Measurements from ENCODE around the gene SCRN2.

SCRN2 gene

DNA sequence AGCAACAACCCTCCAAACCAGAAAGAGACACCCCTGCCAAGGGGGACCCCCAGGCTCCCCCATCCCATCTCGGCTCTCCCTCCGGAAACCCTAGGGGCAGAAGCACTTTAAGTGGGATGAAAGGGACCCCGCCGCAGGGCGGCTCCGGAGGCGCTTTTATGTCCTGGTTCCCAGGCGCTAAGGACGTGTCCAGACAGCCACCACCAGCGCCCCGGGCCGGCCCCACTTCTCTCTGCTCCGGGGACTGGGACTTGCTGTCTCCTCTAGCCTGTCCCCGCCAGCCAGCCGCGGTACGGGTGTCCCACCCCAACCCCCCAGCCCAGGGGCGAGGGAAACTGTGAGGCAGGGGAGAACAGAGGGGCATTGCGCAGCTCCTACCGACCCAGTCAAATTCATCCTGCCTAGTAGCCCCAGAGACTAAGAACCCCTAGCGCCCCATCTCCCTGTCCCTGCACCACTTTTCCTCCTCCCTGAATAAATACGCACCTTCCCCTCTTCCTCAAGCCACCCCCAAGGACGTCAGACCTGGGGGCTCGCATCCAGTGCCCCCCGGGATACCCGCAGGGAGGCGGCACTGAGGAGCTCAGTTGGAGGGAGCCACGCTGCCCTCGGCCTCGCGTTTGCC, 5.8 kb upstream of the SCRN2 start:
- DNase-seq (ENCODE audit: low spot score) = no peak

DNA sequence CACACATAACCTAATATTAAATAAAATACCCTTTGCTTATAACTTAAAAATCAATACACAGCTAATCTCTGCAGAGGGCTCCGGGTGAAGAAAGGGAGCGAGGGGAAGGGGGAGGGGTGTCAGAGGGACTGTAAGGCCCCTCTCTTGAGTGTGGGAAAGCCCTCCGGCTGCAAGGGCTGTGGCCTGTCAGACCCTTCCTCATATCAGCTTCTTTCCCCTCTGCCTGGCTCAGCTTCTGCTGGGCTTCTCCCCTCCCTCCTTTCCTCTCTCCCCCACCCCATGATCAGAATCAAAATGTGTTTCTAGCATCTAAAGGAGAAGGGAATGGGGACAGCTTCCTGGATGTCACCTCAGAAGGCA, 4.6 kb upstream of the SCRN2 start:
- DNase-seq (ENCODE audit: low spot score) = no peak

DNA sequence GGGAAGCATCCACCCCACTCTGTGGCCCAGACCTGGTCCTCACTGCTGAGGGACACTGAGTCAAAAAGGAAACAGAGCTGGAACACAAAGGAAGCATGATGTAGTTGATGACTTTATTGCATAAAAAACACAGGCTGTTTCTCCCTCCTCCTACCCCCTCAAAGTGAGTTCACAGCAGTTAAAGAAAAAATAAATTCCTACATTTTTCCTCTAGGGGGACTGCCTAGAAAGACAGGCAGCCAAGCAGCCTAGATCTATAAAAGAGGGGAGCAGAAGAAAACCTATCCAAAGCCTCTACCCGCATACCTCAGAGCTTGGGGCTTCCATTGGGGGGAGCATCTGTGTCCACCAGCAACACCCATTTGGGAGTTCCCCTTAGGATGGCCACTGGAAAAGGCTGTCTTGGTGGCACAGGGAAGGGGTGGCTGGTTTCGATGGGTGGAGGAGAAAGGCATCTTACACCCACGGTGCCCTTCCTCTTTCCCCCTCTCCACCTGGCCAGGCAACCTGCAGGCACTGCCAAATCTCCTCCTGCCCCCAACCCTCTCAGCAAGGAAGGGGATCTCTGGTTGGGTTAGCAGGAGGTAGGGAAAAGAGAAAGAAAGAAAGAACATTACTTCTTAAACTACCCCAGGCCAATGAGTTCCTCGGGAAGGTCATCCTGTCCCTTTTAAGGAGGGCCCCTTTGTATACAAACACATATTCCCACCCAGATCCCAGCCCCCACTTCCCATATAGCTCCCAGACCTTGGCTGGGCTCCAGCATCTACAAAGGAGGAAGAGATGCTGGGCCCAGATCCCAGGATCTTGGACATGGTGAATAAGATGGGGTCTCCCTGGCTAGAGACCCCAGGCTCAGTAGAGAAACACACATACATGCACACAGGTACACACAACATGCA, 4.0 kb upstream of the SCRN2 start:
- no peak for DNase-seq (ENCODE audit: low spot score)

DNA sequence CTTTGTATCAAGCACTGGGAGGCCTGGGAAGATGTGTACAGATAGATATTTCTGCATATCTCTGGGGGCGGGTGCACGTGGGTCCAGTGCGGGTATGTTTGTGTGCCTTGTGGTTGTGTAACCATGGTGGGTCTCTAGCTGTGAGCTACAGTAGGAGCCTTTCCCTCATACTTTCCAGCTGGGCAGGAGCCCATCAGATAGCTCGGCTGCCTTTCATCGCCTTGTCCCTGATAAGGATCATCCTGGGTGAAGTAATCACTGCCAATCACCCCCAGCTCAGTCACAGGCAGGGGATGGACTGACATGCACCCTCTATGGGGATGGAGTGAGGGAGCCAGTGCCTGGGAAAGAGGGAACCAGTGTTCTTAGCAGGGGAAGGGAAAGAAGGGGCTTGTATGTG, 3.2 kb upstream of the SCRN2 start:
- DNase-seq (ENCODE audit: low spot score) = no peak

DNA sequence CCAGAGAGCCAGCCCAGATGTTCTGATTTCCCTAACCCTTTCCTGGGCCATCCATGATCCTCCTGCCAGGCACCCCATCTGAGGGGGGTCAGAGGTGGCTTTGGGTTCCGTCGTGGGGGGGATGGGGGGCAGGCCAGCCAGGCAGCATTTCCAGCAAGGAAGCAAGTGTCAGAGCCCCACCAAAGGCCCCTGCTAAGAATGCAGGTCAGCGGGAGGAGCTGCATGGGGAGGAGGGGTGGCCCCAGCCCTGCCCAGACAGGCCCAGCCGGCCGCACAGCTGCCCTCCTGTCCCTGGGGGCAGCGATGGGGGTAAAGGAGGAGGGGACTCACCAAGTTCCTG, 2.3 kb upstream of the SCRN2 start:
- DNase-seq (ENCODE audit: low spot score) = no peak

DNA sequence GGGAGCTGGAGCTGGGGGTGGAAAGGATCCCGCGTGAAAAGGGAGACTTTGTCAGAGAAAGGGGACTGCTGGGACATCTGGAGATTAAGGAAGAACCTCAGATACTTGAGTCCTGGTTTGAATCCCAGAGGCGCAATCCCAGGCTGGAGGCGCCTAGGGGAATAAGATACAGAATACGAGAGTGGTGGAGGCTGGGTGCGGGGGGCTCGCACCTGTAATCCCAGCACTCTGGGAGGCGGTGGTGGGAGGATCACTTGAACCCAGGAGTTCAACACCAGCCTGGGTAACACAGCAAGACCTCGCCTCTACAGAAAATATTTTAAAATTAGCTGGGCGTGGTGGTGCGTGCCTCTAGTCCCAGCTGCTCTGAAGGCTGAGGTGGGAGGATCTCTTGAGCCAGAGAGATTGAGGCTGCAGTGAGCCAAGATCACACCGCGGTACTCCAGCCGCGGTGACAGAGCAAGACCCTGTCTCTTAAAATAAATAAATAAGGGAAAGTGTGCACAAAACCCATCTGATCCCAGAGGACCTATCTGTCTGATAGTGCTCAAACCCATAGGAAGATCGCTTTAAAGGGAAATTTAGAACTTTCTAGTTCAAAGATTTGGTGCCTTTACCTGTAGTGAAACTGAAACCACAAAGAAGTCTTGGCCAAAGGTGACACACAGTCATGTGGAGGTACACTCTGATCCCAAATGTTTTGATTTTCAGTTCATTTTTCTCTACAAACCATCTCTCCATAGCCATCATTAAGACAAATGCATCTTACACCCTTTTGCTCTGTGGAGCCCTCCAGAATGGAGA, 617 bp upstream of the SCRN2 start:
- DNase-seq (ENCODE audit: low spot score) = no peak

DNA sequence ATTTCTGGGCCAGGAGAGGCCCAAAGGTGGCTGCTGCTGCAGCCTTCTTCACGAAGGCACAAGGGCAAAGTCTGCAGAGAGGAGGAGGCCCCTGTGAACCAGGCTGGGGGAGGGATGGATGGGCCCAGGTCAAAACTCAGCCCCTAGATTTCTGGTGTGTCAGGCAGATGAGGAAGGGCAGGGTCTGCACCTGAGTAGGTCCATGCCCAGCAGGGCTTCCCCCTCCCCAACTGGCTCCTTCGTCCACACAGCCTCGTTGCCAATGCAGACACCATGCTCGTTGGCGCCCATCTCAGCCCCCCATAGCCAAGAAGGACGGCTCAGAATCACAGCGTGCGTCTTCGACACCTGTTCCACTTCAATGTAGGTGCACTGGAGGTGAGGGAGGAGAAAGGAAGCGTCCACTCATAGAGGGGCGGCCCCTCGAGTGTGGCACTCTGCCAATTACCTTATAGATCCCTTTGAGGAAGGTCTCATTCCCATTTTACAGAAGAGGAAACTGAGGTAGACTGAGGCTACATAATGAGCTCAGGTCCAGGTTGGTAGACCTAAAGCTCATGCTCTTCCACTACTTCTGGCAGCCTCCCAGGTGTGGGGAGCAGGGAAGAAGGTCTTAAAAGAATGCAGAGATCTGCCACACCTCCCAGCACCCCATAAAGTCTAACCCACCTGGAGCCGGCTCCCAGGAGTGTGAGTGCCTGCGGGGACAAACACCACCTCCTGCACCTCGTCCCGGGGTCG, 902 bp downstream of the SCRN2 start:
- DNase-seq (ENCODE audit: low spot score) = no peak

DNA sequence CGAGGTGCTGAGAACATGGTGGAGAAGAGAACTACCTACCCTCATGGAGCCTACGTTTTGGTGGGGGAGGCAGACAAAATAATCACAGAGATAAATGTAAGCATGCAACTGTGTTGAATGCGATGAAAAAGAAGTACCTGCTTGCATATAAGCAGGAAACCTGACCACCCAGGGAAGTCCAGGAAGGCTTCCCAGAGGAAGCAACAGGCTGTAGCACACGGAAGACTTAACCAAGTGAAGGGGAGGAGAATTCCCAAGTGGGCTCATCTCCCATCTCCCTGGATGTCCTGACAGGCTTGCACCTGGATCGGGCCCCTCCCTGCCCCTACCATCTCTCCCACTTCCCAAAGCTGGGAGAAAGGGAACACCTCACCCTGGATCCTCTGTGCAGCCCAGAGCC, 2.0 kb downstream of the SCRN2 start:
- no peak for DNase-seq (ENCODE audit: low spot score)

DNA sequence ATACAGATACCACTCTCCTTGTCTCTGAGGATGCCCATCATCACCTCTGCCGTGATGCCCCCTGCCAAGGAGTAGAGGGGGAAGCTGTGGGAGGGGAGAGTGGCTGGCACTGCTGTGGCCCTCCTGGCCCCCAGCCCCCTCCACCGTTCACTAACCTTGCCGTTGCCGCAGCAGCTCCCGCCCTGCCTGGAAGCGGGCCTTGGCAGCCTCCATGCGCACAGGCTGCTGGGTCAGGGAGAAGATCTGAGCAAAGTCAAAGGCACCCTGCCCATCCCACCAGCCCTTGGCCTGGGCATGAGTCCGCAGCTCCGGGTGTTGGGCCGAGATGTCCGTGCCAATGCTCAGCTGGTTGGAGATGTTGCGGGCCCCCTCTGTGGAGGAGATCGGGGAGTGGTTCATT, 2.4 kb downstream of the SCRN2 start:
- no peak for DNase-seq (ENCODE audit: low spot score)

DNA sequence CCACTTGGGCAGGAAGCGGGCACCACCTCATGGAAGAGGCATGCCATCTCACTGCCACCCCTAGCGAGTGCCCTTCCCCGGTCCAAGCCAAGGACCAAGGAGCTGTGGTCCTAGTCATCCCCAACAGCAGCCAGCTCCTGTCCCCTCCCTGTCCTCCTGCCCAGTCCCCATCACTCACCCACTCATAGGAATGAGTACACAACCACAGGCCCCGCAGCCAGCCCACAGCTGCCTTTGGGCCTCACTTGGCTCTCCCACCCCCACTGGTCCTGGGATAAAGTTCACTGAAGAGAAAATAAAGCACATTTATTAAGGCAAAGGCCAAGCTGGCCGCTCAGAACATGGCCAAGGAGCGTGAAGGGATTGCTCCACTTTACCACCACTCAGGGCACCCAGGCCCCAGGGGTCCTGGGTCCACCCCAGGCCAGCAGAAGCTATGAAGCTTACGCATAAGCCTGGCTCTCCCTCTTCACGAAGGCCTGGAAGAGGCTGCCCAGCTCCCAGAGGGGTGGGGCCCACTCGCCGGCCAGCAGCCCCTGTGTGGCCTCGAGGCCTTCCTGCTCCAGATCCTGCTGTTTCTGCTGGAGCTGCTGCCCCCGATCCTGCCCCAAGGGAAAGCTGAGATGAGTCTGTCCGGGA, 3.6 kb downstream of the SCRN2 start:
- no peak for DNase-seq (ENCODE audit: low spot score)

DNA sequence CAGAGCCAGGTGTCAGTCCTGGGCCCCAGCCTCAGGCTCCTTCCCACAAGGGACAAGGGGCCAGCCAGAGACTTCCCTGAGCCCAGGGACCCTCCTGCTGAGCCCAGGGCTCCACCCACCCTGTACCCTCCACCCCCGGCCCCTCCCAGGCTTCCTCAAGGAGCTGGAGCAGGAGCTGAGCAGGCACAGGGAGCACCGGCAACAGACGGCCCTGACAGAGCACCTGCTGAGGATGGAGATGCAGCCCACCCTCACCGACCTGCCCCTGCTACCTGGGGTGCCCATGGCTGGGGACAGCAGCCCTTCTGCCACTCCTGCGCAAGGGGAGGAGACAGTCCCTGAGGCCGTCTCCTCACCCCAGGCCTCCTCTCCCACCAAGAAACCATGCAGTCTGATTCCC, 4.5 kb downstream of the SCRN2 start:
- DNase-seq (ENCODE audit: low spot score) = no peak

DNA sequence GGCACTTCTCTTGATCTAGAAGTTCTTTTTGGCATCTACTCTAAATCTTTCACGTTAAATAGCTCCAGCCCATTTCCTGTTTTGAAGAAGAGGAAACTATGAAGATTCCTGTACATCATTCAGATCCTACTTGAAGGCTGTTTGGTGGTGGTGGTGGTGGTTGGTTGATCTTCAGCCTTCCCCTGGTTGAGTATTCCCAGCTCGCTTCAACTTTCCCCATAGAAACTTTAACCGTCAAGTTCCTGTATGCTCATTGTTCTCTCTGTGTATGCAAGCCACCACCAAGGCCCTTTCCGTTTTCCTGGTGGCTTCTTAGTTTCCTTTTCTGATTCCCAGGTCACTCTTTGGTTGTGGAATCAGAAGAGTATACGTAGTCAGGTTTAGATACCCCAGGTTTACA, 6.3 kb downstream of the SCRN2 start:
- no peak for DNase-seq (ENCODE audit: low spot score)

DNA sequence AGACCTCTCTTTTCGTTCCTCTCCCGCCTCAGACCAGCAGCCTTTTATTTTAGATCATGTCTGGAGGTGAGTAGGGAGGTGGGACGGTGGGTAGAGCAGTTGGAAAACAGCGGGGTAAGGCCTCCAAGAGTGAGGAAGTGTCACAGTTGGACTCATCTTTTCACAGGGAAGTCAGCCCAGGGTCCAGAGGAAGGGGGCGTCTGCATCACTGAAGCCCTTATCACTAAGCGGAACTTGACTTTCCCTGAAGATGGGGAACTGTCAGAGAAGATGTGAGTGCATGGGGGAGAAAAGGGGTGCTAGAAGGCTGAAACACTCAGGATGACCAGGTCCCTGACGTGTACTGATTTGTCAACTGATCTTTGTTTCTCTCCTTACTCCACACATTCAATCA, 9.1 kb downstream of the SCRN2 start:
- DNase-seq (ENCODE audit: low spot score) = peak; percentile 41

DNA sequence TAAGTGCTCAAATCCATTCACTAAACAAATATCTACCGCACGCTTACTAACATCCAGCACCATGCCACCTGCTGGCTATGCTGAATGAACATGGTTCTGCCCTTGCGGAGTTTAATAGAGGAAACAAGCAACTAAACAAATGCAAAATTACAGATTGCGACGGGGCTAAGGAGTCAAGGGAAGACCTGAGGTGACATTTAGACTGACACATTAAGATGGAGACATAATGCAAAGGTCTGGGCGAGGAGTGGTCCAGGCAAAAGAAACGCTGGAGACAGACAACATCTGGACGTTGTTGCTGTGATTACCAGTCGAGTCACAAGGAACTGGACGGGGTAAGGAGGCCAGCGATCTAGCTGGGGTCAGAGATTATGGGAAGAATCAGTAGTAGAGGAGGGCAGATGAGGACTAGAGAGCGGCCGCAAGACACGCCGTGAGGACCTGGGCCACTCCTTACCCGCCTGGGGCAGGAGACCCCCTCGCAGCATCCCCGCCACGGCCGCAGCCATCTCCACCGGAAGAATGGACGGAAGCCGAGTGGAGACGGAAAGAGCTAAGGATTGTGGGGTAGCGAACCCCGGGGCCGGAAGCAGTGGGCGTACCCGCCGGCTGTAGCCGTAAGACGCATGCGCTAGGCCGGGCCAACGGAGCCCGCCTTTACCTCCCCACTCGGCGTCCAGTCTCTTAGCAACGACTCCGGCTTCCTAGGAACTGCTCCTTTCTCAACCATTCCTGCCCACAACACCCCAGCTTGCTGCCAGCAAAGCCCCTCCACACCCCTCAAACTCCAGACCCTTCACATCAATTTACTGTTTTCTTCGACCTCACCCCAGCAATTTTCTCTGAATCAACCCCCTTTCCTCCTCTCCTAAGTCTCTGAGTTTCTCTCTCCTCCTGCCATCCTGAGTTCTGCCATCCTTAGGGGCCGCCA, 9.8 kb downstream of the SCRN2 start, which contains the start of the genes LRRC46 and MRPL10:
Gene LRRC46 (plus strand): TSS at position 668 of the 931 bp plus-strand sequence. CDS start 320 bp downstream, outside the sequence.
Gene MRPL10 (minus strand): TSS at position 539 of the 931 bp plus-strand sequence. CDS start 30 bp downstream, at position 509.
- DNase-seq (ENCODE audit: low spot score) = peak; percentile 89

DNA sequence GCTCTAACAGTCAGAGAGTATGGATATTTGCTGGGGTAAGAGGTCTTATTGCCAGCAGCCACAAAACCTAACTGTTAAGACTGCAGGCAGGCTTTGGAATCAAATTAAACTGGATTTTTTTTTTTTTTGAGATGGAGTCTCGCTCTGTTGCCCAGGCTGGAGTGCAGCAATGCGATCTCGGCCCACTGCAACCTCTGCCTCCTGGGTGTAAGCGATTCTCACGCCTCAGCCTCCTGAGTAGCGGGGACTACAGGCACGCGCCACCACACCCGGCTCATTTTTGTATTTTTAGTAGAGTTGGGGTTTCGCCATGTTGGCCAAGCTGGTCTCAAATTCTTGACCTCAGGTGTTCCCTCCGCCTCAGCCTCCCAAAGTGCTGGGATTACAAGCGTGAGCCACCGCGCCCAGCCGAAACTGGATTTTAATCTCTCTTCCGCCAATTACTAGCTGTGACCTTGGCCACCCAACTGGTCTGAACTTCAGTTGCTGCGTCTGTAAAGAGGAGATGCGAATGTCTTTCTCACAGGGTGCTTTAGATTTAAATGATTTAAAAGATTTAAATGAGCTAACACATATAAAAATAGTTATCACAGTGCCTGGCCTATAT, 10.6 kb downstream of the SCRN2 start:
- no peak for DNase-seq (ENCODE audit: low spot score)

DNA sequence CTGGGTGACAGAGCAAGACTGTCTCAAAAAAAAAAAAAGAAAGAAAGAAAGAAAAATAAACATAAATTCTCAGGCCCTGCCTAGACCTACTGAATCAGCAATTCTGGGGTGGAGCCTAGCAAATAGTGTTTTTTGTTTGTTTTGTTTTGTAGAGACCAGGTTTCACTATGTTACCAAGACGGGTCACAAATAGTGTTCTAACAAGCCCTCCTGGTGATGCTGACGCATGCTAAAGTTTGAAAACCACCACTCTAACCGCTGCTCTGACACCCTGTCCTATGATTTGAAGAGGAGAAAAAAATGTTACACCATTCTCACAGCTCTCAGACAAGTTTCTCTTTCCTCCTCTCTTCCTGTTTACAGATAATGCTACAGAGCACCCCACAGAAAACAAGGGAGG, 11.2 kb downstream of the SCRN2 start:
- no peak for DNase-seq (ENCODE audit: low spot score)

DNA sequence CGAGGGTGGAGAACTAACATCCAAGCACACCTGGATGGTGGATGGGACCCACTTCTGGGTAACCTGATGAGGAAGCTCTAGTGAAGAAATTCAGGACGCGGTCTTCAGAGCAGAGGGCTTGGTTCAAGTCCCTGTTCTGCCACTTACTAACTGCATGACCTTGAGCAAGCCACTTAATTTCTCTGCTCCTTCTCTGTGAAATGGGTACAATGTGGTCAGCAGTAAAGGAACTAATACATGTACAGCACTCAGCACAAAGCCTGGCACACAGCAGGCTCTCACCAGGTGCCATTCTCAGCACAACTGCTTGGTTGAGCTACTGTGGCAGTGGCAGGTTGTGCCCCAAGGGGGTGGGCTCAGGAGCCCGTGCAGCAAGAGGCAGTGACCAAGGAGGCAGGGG, 17.6 kb downstream of the SCRN2 start:
- DNase-seq (ENCODE audit: low spot score) = no peak

DNA sequence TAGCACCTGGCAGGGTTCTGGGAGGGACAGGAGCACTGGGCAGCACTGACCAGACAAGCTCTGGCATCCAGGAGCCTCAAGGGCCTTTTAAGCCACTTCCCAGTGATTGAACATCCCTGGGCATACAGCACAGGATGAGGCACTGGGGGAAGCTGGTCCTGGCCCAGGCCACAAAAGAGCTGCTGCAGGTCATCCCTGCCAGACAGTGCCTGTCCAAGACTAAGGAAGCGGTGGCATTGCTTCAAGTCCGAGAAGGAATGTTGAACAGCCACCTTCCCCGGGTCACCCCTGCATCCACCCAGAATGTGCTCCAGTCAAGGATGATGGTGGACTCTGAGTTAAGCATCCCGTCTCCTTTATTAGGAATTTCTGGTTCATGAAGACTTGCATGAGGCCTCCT, 18.3 kb downstream of the SCRN2 start:
- DNase-seq (ENCODE audit: low spot score) = no peak

DNA sequence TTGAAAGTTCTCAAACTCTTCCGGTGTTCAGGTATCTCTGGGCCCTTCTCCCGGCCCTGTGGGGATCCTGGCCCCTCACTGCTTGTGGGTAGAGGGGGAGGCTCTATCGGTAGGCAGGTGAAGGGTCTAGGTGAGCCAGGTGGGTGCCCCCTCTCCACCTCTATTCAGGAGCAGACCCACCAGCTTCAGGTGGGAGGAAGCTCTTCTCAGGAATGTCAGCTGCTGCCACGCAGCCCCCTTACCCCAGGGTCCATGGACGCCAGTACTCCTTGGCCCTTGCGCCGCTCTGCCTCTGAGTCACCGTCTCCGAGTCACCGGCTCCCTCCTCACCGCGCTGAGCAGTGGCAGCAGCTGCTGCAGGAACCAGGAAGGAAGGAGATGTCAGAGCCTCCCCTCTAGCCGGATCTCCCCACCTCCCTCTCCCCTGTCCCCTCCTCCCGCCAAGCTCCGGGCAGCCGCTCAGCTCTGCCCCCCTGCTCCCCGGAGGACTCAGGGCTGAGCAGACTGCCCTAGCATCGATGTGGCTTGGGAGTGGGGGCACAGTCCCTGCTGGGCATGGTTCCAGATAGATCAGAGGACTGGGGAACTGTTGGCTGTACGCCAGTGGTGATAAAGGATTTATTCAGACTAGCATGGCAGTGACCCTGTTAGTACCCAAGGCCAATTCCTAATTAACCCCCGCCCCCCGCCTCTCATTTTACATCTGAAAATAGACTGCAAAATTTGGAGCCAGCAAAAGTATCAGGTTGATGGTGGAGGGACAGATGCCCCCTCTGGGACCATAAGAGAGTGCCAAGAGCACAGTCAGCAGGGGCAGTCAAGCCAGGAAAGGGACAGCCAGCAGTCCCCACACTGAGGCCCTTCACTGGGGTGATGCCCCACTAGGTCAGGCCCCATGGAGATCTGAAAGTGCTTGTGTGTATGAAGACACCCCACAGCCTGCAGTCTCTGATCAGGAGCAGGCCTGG, 19.4 kb downstream of the SCRN2 start, which contains the start of gene OSBPL7:
Gene OSBPL7 (minus strand): TSS at position 371 of the 968 bp plus-strand sequence. CDS start 1,516 bp downstream, outside the sequence.
- peak; percentile 80 for DNase-seq (ENCODE audit: low spot score)
